ENCODE results near the gene TNXB. TPM values are rescaled to one million over a fixed set of nuclear protein-coding genes. Genes with fewer than 3 reads are reported as not detected.
"Not testable (repeated sequence)": the region's sequence is repeated elsewhere in the genome, so short reads cannot be mapped to it uniquely, and the experiment has no call there.

The TNXB gene
- total RNA-seq, 1 donor from 2014 or later: 13.7 TPM

DNA sequence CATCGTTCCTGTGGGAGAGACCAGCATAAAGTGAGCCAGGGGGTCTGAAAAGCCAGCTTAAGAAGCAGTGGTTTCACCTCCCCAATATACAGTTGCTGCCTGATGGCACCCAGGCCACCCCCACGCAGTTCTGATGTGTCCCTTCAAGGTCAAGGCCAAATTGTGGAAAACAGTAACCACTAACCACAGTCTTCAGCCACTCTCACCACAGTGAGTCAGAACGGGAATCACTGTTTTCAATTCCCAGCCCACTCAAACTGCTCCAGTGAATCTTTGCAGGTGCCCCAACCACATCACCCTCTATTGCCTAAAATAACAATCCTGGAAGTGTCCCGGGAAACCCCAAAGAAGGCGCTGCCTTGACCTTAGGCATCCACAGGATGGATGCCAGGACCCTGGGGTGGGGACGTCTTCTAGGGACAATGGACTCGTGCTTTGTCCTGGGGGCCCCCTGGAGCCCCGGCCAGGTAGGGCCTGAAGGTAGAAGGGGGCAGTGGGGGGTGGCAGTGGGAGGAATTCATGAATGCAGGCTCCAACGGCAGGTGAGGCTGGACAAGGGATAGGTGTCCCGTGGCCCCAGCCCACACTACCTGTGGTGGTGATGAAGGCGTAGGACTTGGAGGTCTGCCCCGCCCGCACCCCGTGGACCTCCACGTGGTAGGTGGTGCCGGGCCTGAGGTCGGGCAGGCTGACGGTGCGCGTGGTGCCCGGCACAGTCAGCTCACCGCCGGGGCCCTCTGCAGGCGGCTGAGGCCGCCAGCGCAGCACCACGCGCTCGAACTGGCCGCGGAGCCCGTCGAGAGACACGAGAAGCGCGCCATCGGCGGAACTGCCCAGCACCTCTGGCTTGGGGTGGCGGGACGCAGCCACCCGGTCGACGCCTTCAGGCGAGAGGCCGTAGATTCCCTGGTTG lies 22.2 kb downstream of the TNXB start:
- DNase-seq (ENCODE audit: low spot score) (no peak), ATAC-seq (no peak)

DNA sequence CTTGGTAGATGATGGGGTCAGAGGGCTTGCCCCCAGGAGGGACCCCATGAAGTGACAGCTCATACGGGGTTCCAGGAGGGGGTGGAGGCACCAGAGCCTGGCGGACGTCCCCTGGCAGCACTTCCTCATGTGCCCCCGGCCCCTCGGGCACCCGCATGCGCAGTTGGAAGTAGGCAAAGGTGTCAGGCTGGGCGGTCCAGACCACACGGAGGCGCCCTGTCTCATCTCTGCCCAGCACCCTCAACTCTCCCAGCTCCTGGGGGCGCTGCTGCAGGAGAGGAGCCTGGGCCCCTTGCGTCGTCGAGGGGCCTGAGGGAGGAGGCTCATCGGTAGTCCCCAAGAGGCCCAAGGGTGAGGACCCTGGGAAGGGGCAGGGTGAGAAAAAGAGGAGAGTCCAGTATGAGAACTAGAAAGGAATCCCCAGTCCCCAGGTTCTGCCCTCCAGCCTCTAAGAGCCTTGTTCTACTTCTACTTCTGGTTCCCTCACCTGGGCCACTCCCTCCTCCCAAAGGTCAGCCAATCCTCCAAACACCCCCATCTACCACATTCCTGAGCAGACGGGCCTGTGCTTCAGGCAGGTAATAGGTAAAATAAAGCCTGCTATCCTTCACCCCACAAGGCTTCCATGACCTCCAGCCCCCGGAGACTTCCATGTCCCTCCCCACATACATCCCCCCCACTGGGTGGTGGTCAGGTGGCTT lies 23.2 kb downstream of the TNXB start:
- no peak for DNase-seq (ENCODE audit: low spot score)
- no peak for ATAC-seq

DNA sequence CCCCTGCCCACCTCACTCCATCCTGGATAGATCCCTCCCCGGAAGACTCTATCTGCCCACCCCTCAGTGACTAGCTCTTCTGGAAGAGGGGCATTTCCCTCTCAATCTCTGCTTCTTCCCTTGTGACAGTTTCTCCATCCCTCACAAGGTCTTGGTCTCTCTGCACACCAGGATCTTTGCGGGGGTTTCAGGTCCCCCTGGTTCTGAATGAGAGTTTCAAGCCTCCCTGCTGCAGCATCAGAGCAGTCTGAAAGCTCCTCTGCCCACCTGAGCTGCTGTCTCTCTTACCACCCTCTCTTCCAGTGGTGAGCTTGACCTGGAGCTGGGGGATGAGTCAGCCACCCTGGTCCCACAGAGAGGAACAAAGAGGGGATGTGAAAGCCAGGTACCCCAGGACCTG lies 24.4 kb downstream of the TNXB start:
- DNase-seq (ENCODE audit: low spot score): no peak
- no peak for ATAC-seq

DNA sequence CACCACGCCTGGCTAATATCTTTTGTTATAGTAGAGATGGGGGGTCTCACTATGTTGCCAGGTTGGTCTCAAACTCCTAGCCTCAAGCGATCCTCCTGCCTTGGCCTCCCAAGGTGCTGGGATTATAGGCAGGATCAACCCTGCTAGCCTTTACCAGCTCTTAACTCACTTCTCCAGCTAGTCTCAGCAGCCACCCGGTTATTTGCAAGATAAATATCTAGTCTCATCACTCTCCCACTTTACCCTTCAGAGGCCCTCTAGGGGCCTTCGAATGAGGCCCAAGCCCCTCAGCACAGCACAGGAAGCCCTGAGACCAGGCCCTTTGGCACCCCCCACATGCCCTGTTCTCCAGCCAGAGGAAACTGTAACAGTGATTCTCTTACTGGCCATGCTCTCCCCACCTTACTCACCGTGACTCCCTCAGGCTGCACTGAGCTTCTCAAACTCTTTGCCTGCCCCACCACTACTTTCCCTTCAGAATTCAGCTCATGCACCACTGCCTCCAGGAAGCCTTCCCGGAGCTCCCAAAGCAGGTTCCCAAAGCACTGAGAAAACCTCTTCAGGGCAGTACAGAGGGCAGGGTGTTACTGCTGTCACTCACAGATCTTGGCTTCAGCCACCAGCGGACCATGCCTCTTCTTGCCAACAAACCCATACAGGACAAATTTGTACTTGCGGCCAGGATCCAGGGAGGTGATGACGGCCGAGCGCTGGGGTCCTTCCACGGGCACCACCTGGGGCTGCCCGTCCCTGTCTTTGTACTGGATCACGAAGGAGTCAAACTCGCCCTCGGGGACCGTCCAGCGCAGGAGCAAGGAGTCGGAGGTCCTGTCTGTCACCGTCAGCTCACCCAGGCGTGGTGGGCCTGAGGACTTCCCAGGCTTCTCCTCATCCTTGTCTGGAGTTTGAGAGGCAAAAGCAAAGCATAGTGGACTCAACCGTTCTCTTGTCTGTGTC lies 25.0 kb downstream of the TNXB start:
- no peak for ATAC-seq
- no peak for DNase-seq (ENCODE audit: low spot score)

DNA sequence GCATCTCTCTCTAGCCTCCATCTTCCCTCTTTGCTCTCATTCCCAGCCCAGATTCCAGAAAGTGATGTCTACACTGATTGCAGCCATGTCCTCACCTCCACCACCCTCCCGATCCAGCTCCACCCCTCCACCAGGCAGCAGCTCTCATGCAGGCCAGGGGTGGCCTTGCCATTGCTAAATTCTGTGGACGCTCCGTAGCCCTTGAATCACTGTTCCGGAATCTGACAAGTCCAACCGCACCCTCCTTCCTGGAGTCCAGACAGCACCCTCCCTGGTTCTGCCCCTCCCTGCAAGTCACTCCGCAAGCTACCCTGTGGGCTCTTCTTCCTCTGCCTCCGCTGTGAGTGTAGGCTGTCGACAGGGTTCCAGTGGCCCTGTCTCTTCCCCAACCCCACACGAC lies 26.2 kb downstream of the TNXB start:
- DNase-seq (ENCODE audit: low spot score) (no peak), ATAC-seq (no peak)

DNA sequence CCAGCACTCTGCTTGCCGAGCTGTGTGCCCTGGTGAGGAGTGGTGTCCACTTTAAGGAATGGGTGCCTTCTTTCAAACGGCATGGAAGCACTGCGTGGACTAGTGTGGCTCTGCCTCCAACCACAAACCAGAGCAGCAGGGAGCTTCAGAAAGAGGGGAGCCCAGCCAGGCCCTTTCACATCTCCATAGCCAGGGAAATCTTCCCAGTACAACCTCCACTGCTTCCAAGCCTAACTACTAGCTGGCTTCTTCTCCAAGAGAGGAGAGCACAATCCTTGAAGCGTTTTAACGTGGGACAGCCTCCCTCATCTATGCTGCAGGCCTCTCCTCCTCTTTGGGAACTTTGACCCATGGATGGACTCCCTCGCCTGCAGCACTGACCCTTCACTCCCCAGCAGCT lies 26.7 kb downstream of the TNXB start:
- DNase-seq (ENCODE audit: low spot score): no peak

DNA sequence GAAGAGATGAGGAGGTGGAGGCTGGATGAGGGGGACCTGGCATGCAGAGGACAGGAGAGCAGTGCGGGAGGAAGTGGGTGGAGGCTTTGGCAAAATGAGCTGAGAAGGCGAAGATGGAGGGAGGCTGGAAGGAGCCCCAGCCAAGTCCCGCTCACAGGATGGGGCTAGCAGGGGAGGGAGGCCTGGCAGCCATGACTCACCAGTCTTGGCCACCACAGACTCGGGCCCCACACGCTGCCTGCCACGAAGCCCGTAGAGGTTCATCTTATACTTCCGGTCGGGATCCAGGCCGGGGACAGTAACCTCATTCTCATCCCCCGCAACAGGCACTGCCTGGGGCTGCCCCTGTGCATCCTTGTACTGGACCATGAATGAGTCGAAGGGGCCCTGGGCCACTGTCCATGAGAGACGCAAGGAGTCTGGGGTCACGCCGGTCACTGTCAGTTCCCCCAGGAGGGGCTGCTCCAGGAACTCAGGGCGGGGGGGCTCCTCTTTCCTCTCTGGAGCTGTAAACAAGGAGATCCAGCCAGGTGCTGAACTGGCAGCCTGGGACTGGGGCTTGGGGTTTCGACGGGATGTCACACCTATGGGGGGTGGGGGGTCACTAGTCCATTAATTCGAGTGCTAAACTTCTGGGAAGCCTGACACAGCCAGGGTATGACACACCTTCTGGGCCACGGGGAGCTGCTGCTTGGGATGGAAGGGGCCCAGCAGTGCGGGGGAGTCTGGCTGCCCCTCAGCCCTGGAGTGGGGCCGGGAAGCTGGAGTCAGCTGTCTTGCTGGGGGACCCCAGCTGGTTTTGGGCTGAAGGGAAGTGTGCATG lies 27.8 kb downstream of the TNXB start:
- peak; percentile 21 for ATAC-seq
- no peak for DNase-seq (ENCODE audit: low spot score)

More for the DNA sequence above, 26.7 kb downstream of the TNXB start:
- no peak for ATAC-seq

DNA sequence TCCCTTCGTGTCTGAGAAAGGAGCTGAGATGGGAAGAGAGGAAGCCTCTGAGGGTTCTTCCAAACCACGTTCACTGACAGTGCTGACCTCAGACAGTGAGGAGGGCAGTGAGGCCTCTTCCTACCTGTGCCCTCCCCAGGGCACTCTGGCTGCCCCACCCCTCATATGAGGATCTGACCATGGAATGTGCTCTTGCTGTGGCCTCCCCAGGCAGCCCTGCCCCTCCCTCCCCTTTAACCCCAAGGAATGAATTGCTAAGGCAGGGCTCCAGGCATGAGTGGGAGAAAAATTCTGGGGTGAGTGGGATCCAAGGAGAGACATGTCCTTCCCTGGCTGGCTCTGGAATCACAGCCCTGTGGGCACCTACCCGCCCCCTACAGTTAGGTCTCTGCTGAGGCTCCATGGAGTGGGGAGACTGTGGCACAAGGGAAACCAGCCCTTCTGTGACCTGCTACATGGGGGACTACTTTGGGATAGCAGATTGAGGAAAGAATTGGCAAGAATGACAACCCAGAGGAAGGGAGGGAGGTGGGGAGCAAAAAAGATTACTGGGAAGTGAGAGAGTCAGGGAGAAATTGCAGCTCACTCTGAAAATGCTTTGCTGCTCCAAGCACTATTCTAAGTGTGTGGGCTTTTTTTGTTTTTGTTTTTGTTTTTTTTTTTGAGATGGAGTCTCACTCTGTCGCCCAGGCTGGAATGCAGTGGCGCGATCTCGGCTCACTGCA lies 29.4 kb downstream of the TNXB start:
- no peak for ATAC-seq
- DNase-seq (ENCODE audit: low spot score): no peak

DNA sequence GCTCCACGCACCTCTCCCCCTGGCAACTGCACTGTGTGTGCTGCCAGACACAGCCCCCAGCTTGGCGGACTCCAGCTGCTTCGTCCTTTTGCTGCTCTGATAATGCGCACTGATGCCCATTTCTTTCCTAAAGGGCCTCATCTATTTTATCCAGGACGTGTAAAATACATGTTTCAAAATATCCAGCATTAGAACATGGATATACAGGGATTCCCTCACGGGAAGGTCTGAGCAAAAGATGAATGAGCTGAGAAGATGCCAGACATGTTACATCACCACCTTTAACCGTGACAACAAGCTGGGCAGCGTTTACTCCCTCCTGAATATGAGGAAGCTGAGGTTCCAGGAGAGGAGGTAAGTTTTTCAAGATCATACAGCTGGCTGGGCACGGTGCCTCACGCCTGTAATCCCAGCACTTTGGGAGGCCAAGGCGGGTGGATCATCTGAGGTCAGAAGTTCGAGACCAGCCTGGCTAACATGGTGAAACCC lies 32.8 kb downstream of the TNXB start:
- ATAC-seq (no peak), DNase-seq (ENCODE audit: low spot score) (no peak)

DNA sequence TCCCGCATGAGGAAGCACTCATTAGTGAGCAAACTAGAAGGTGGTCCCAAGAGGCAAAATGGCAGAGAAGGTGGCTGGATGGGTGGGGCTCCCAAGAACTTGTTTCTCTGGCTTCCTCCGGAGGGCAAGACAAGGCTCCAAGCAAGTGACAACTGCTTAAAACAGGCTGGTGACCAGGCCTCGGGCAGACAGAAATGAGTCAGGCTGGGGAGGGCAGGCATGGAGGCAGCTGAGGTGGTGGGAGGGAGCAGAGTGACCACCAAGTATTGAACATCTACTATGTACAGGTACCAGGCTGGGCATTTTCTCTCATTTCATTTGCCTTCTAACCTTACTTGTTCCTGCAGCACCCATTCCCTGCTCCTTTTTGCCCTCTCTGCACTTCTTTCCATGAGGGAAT lies 33.4 kb downstream of the TNXB start:
- DNase-seq (ENCODE audit: low spot score): no peak

DNA sequence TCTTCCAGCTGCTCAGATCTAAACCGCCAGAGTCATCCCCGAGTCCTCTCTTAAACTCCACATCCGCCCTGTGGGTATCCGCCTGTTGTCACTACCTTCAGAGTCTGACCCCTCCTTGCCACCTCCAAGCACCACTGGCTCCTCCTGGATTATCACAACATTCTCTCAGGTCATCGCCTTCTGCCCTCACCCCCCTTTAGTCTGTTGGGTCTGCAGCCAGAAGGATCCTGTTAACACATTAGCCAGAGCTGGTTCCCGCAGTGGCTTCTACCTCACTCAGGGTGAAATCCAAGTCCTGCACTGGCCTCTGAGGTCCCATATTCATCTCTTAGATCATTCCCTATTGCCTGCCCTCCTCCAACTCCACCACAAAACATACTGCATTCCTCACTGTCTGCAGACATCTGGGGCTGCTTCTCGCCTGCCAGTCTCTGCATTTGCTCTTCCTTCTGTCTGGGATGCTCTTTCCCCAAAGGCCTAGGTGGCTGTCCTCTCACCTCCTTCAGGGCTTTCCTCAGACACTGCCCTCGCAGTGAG lies 34.1 kb downstream of the TNXB start:
- ATAC-seq: no peak
- no peak for DNase-seq (ENCODE audit: low spot score)

More for the DNA sequence above, 33.4 kb downstream of the TNXB start:
- ATAC-seq: no peak

DNA sequence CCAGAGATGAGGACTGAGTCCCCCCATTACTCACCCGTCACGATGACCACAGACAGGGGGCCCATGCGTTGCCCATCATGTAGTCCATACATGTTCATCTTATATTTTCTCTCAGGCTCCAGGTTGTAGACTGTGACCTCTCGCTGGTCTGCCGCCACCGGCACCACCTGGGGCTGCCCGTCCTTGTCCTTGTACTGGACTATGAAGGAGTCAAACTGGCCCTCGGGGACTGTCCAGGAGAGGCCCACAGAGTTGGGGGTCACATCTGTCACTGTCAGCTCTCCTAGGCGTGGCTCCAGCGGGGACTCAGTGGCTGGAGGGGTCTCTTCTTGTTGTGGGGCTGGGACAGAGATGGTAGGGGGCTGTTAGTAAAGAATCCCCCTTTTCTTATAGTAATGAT lies 35.5 kb downstream of the TNXB start:
- DNase-seq (ENCODE audit: low spot score) (no peak), ATAC-seq (no peak)

DNA sequence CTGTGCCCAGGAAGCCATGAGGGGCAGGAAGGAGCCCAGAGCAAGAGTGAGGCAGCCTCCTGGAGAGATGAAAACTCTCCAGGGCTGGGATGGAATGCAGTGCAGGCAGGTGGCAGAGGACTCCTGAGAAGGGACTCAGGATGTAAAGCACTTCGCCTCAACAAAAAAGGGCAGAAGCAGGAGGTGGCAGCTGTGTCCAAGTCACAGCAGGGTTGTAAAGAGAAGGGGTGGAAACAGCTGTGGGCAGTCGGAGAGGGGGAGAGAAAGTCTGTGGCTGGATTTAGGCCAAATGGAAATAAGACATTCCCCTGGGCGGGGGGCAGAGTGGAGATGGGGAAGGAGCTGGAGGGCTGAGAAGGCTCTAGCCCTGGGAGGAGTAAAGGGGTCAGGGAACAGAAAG lies 36.0 kb downstream of the TNXB start:
- no peak for DNase-seq (ENCODE audit: low spot score)
- no peak for ATAC-seq

DNA sequence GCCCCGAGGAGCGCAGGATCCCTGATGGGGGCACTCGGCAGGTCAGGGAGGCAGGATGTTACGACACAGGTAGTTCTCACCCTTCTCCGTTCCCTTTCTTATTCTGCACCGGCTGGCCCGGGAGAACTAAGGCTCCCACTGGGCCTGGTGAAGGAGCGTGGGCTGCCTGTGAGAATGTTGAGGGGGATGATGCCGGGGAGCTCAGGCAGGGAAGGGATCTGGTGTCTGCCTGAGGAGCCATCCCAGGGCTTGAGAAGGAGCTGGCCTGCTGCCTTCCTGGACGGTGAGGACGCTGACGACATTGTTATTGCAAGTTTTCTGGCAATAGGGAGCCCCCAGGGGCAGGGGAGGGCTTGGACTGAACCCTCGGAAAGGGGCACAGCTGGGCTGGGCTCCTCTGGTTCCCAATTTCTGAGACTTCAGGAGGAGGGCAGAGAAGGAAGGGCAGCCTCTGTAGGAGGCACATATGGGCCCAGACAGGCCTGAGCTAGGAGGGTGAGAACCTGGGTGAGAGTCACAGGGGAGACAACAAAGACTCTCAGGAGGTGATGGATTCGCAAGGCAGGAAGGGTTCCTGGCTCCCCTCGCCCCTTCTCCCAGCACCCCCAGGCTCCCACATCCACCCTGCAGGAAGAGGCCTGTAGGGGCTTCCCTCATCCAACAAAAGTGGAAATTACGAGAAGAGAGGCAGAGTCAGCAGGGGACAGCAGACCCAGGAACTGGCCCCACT lies 38.2 kb downstream of the TNXB start:
- ATAC-seq: no peak
- no peak for DNase-seq (ENCODE audit: low spot score)

DNA sequence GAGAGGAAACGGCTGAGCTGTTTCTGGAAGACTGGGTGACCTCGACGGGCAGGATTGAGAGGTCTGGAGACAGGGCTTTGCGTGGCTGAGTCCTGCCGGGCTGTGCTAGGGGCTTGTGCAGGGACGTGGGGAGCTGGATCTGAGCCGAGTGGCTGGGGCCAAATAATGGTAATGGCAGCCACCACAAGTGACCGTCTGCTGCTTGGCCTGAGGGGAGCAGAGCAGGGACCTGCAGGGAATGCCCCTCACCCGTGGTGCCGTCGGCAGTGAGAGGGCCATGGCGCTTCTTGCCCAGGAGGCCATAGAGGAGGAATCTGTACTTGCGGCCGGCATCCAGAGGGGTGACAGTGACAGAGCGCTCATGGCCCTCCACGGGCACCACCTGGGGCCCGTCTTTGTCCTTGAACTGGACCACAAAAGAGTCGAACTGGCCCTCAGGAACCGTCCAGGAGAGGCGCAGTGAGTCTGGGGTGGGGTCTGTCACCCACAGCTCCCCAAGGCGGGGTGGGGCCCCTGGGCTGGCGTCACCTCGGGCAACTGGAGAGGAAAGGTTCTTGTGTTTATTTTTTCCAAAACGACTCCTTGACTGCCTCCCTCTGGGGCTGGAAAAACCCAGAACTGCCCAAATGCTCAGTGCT lies 39.1 kb downstream of the TNXB start:
- no peak for DNase-seq (ENCODE audit: low spot score)
- ATAC-seq: no peak

DNA sequence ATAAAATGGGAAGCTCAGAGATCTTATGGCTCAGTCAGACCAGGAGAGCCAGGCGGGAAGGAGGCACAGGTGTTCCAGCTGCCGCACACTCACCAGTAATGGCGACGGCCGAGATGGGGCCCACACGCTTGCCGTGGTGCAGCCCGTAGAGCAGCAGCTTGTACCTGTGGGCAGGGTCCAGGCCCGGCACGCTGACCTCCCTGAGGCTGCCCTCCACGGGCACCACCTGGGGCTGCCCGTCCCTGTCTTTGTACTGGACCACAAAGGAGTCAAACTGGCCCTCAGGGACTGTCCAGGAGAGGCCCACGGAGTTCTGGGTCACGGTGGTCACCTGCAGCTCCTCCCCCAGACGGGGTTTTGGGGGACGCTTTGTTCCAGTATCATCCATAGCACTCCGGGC lies 39.7 kb downstream of the TNXB start:
- ATAC-seq: no peak
- DNase-seq (ENCODE audit: low spot score): no peak

DNA sequence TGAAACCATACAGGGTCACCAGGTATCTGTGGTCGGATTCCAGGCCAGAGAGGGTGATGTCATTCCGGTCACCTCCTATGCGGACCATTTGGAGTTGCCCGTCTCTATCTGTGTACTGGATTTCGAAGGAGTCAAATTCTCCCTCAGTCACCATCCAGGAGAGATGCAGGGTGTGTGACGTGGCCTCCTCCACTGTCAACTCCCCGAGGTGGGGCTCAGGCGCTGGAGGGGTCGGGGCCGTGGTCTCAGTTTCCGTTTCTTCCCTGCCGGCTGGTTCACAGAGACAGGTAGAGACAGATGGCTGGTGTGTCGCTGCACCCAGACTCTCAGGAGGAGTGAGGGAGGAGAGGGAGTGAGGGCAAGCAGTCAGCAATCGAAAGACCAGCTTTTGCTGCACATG lies 40.3 kb downstream of the TNXB start:
- DNase-seq (ENCODE audit: low spot score) (no peak), ATAC-seq (no peak)

DNA sequence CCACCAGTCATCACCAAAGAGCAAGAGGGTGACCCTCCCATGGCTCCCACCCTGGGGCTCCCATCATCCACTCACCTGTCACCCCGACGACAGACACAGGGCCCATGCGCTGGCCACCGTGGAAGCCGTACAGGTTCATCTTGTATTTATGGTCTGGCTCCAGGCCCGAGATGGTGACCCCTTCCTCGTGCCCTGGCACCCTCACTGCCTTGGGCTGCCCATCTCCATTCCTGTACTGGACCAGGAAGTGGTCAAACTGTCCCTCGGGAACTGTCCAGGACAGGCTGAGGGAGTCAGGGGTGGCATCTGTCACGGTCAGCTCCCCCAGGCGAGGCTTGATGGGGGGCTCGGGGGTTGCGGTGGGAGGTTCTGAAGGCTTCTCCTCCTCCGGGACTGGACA lies 40.8 kb downstream of the TNXB start:
- not testable (repeated sequence) for ATAC-seq; DNase-seq (ENCODE audit: low spot score)
